K562 (cell line): ENCODE results near the gene RARS1. TPM values are rescaled to one million over a fixed set of nuclear protein-coding genes. Genes with fewer than 3 reads are reported as not detected.

Experiments used
- ATAC-seq: fragments of 200-7000 bp; cut with Tn5 transposase; 3 replicates; pipeline ENCODE4 v1.9.1; 2020; ENCODE audit warnings: moderate library complexity
- BruUV-seq: library from RNA; stranded (reverse); fragments of 400-500 nt; replicated peaks from 2 replicates; lab custom pipeline; 2021; lab: Mats Ljungman, UMichigan
- CTCF ChIA-PET: fragments of 300-600 bp; formaldehyde crosslinking; extraction: SDS; loops from one replicate; lab custom pipeline; 2021; ENCODE audit warnings: low intra/inter-chr PET ratio; lab: Yijun Ruan, JAX
- POLR2A ChIA-PET: fragments of 300-600, 350-650 bp; sonication (Branson Sonifier 250); formaldehyde crosslinking; extraction: SDS; loops from one replicate; lab custom pipeline; 2021; ENCODE audit warnings: antibody characterized with exemption, inconsistent platforms; lab: Yijun Ruan, JAX
- DNase-seq, 4 experiments: peaks; one replicate each; pipeline versions ENCODE4 v3.0.0 to v3.0.0-alpha.2; 2011 to 2018; ENCODE audit warnings: low spot score in 3 of 4, mixed read lengths in 3 of 4; ENCODE audit errors: extremely low read depth in 1 of 4
- FAIRE-seq: peaks from 2 replicates; lab custom pipeline; 2011; peaks lifted over from hg19 to GRCh38; lab: Jason Lieb, UNC
- H2AFZ ChIP-seq: 2 replicates; pipeline ENCODE4 v1.6.0; 2011; ENCODE audit warnings: low read depth, low read length, control low read depth, inconsistent platforms
- H3K27ac ChIP-seq: fragments of 200-600 bp; 3 replicates; pipeline ENCODE4 v1.8.0; 2011; ENCODE audit warnings: low read depth, mild to moderate bottlenecking, control low read depth, inconsistent platforms, low read length, moderate library complexity, mixed read lengths; ENCODE audit errors: extremely low read depth
- H3K27me3 ChIP-seq, 2 experiments: fragments of 300-600 bp in 1 of 2; 2 replicates in 1 of 2; 3 replicates in 1 of 2; pipeline versions ENCODE4 v1.6.0 to v1.8.0; 2011; ENCODE audit warnings: inconsistent platforms in 2 of 2, low read length in 2 of 2, mild to moderate bottlenecking in 1 of 2, mixed read lengths in 1 of 2, moderate library complexity in 1 of 2; ENCODE audit not compliant: control insufficient read depth in 2 of 2, insufficient read depth in 2 of 2
- H3K36me3 ChIP-seq: fragments of 300-600 bp; 3 replicates; pipeline ENCODE4 v1.8.0; 2011; ENCODE audit warnings: mild to moderate bottlenecking, low read length, inconsistent platforms; ENCODE audit not compliant: control insufficient read depth, insufficient read depth
- H3K4me1 ChIP-seq, 2 experiments: fragments of 200-600 bp in 1 of 2; replicated peaks in 1 of 2; 2 replicates in 1 of 2; 3 replicates in 1 of 2; pipeline versions ENCODE4 v1.5.1 to v1.8.0; 2011; ENCODE audit warnings: inconsistent platforms in 2 of 2, low read length in 2 of 2, mild to moderate bottlenecking in 1 of 2, mixed read lengths in 1 of 2, moderate library complexity in 1 of 2; ENCODE audit not compliant: control insufficient read depth in 2 of 2, insufficient read depth in 2 of 2
- H3K4me2 ChIP-seq: 2 replicates; pipeline ENCODE4 v1.6.1; 2011; ENCODE audit warnings: low read length, control low read depth, inconsistent platforms, mixed read lengths; ENCODE audit not compliant: insufficient read depth
- H3K4me3 ChIP-seq: fragments of 200-600 bp; sonication (generic), shearing (Covaris generic); 2 replicates; pipeline ENCODE4 v1.5.1; 2016; ENCODE audit warnings: control low read depth, inconsistent platforms
- H3K79me2 ChIP-seq: fragments of 200-600 bp; 3 replicates; pipeline ENCODE4 v1.8.0; 2011; ENCODE audit warnings: low read length, inconsistent platforms; ENCODE audit not compliant: control insufficient read depth, insufficient read depth
- H3K9ac ChIP-seq, 2 experiments: 2 replicates each; pipeline versions ENCODE4 v1.6.0 to v1.6.1; 2011; ENCODE audit warnings: low read depth in 2 of 2, low read length in 2 of 2, control low read depth in 1 of 2, inconsistent platforms in 1 of 2, mild to moderate bottlenecking in 1 of 2, mixed read lengths in 1 of 2; ENCODE audit not compliant: insufficient read depth in 1 of 2
- H3K9me1 ChIP-seq: one replicate; pipeline ENCODE4 v1.6.0; 2011; ENCODE audit warnings: inconsistent platforms, mild to moderate bottlenecking, low read length, moderate library complexity; ENCODE audit not compliant: control insufficient read depth, insufficient read depth
- H3K9me3 ChIP-seq: replicated peaks from 2 replicates; pipeline ENCODE4 v1.5.1; 2011; ENCODE audit warnings: low read depth, low read length, inconsistent platforms; ENCODE audit not compliant: control insufficient read depth, insufficient read depth
- H4K20me1 ChIP-seq: replicated peaks from 2 replicates; pipeline ENCODE4 v1.6.1; 2011; ENCODE audit warnings: low read length, inconsistent platforms, mixed read lengths; ENCODE audit not compliant: control insufficient read depth, insufficient read depth
- ARID1B ChIP-seq: fragments of 450-650 bp; IDR thresholded peaks from 2 replicates; pipeline ENCODE4 v1.6.1; 2016; ENCODE audit warnings: antibody characterized with exemption, mild to moderate bottlenecking, inconsistent platforms
- ATF3 ChIP-seq, 2 experiments: fragments of 450-650 bp in 1 of 2; sonication (generic) in 1 of 2; formaldehyde crosslinking in 1 of 2; IDR thresholded peaks in 1 of 2; conservative IDR thresholded peaks in 1 of 2; 2 replicates each; pipeline versions ENCODE4 v1.6.1 to v1.8.1; 2016 to 2023; ENCODE audit warnings: mild to moderate bottlenecking in 2 of 2, moderate library complexity in 2 of 2, inconsistent platforms in 1 of 2, missing genetic modification reagents in 1 of 2
- CREBBP ChIP-seq: IDR thresholded peaks from one replicate; pipeline ENCODE4 v1.6.1; 2012; ENCODE audit warnings: low read depth, mild to moderate bottlenecking, control low read depth, inconsistent platforms, low read length
- HDAC8 ChIP-seq: fragments of 450-650 bp; IDR thresholded peaks from 2 replicates; pipeline ENCODE4 v1.6.1; 2016; ENCODE audit warnings: mild to moderate bottlenecking, missing genetic modification characterization, moderate library complexity, missing compliant biosample characterization
- MAZ ChIP-seq, 2 experiments: fragments of 450-650 bp in 1 of 2; sonication (generic) in 1 of 2; formaldehyde crosslinking; IDR thresholded peaks in 1 of 2; conservative IDR thresholded peaks in 1 of 2; 2 replicates each; pipeline versions ENCODE4 v1.4.0 to v1.5.0; 2020; ENCODE audit warnings: mild to moderate bottlenecking in 1 of 2, missing genetic modification reagents in 1 of 2
- MYC ChIP-seq, 2 experiments: fragments of 250-450 bp in 1 of 2; sonication (Bioruptor Pico) in 1 of 2; IDR thresholded peaks; 2 replicates each; pipeline versions ENCODE4 v1.5.1 to v1.6.1; 2012 to 2021; ENCODE audit warnings: low read depth in 2 of 2, borderline replicate concordance in 1 of 2, improper control_type of control experiment in 1 of 2, low read length in 1 of 2, mild to moderate bottlenecking in 1 of 2, moderate library complexity in 1 of 2
- PHB ChIP-seq: fragments of 250-450 bp; sonication (Bioruptor Pico); IDR thresholded peaks from 2 replicates; pipeline ENCODE4 v1.5.0; 2021
- POLR2AphosphoS2 ChIP-seq: IDR thresholded peaks from 2 replicates; pipeline ENCODE4 v1.6.1; 2012; ENCODE audit warnings: low read length, improper control_type of control experiment
- RAD21 ChIP-seq, 2 experiments: fragments of 250-450 bp in 1 of 2; fragments of 450-650 bp in 1 of 2; sonication (Bioruptor Pico) in 1 of 2; formaldehyde crosslinking in 1 of 2; IDR thresholded peaks in 1 of 2; conservative IDR thresholded peaks in 1 of 2; 2 replicates each; pipeline versions ENCODE4 v1.4.0 to v1.8.0; 2020 to 2022; ENCODE audit warnings: mild to moderate bottlenecking in 2 of 2, moderate library complexity in 1 of 2
- SIRT6 ChIP-seq: IDR thresholded peaks from one replicate; pipeline ENCODE4 v1.6.1; 2012; ENCODE audit warnings: low read depth, mild to moderate bottlenecking, control low read depth, inconsistent platforms, low read length, moderate library complexity
- SRSF1 ChIP-seq: fragments of 200-400 bp; formaldehyde crosslinking; IDR thresholded peaks from 2 replicates; pipeline ENCODE4 v1.6.1; 2017; ENCODE audit warnings: mild to moderate bottlenecking, low read depth, low read length, moderate library complexity
- ZNF511 ChIP-seq: sonication (generic); formaldehyde crosslinking; IDR thresholded peaks from 2 replicates; pipeline ENCODE4 v1.8.0; 2022; ENCODE audit warnings: mild to moderate bottlenecking, missing genetic modification reagents
- ZNF639 ChIP-seq, 2 experiments: fragments of 200-800 bp in 1 of 2; sonication (Bioruptor generic) in 1 of 2; sonication (generic) in 1 of 2; formaldehyde crosslinking in 1 of 2; IDR thresholded peaks in 1 of 2; conservative IDR thresholded peaks in 1 of 2; 2 replicates each; pipeline versions ENCODE4 v1.5.0 to v1.6.1; 2016 to 2020; ENCODE audit warnings: missing compliant biosample characterization in 1 of 2, missing genetic modification characterization in 1 of 2, missing genetic modification reagents in 1 of 2
- WGBS: fragments of 100-300 bp; shearing (Covaris generic); methylation state at CpG from one replicate; pipeline ENCODE4 v1.1.6; 2016; ENCODE audit warnings: low coverage, mixed read lengths; ENCODE audit not compliant: insufficient coverage; ENCODE audit errors: missing lambda C conversion rate; 5-methylcytosine and 5-hydroxymethylcytosine counted together
- in situ Hi-C: fragments of 300-500 bp; cut with MboI; formaldehyde crosslinking; loops from 4 replicates; pipeline ENCODE4 v1.15.0; 2018; ENCODE audit warnings: inconsistent platforms, mixed read lengths
- intact Hi-C: fragments of 100-400 bp; cut with micrococcal nuclease; formaldehyde crosslinking; loops from 2 replicates; pipeline ENCODE4 v1.14.2; 2022
- polyA plus RNA-seq, 8 experiments: library from polyadenylated mRNA; depleted of rRNA in 4 of 8; stranded (reverse) in 5 of 8; unstranded in 3 of 8; fragments of >200 nt; fragmentation: Nextera tagmentation in 2 of 8; fragmentation: Illumina TruSeq in 1 of 8; extraction: Ambion mirVana in 2 of 8; extraction: Trizol in 1 of 8; gene quantifications; 2 replicates each; pipeline versions ENCODE4 v1.2.1 to v1.2.3, GENCODE V29; 2011 to 2014; ENCODE audit warnings: inconsistent platforms in 1 of 8, missing spikeins in 1 of 8
- total RNA-seq, 7 experiments: library from RNA; depleted of rRNA in 6 of 7; stranded (reverse); fragments of >200 nt in 6 of 7; fragmentation: Illumina TruSeq in 2 of 7; extraction: Trizol in 2 of 7; gene quantifications; 2 replicates each; pipeline versions ENCODE4 v1.2.1 to v1.2.3, GENCODE V29; 2011 to 2021; ENCODE audit warnings: low replicate concordance in 1 of 7
- TF ChIP-seq, protein P1 (sequence below): sonication (generic); formaldehyde crosslinking; IDR thresholded peaks from 2 replicates; pipeline ENCODE4 v1.9.0; 2022; ENCODE audit warnings: mild to moderate bottlenecking, missing genetic modification reagents
- TF ChIP-seq, protein P2 (sequence below): fragments of 450-650 bp; formaldehyde crosslinking; IDR thresholded peaks from 2 replicates; pipeline ENCODE4 v1.4.0; 2020; ENCODE audit warnings: mild to moderate bottlenecking, moderate library complexity

Gene RARS1
- total and polyA plus RNA-seq, 9 of the 15 experiments (the other 6 are each of a cell fraction or from before 2014, with no cell fraction given), result 109 to 196 (median 139) TPM

DNA sequence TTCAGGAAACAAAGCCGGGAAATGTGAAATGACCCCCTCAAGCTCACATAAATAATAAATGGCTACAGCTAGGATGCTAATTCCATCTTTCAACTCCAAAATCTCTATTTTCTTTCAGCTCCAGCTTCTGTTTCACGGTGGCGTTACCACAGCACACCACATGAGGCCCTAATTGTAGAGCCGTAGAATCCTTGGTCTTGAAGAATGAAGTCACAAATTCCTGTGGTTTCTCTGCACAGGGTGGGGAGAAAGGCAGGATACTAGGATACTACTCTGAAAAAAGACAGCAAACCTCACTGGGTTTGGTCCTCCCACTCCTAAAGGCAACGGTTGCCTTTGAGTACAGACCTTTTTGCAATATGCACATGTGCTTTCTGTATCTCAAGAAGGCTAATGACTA lies 13.9 kb upstream of the RARS1 start:
- POLR2A ChIA-PET, result interaction anchor here (0.7 kb wide), 1 partner anchor 177 kb away, joined by 3 read pairs; no protein-coding TSS in a partner anchor
- Histone ChIP-seq H3K27me3 (peaks cover 22 to 50% of the 10 kb centered on the region in 2 experiments), H3K36me3 (no peaks in the 10 kb centered on the region), H3K4me2 (no peak overlapping the region), H3K79me2 (no peaks in the 10 kb centered on the region), H3K9ac (no peak overlapping the region), H3K9me1 (no peaks in the 10 kb centered on the region), H4K20me1 (no peaks in the 10 kb centered on the region), H3K4me3 (no peak overlapping the region), H2AFZ (no peak overlapping the region), H3K4me1 (peaks cover 0 to 3% of the 10 kb centered on the region in 2 experiments; a peak in 1 of 5 replicates), H3K9me3 (no peaks in the 10 kb centered on the region), H3K27ac (no peak overlapping the region)
- CTCF ChIA-PET, result no interaction called here
- ATAC-seq (peak; percentile 76), FAIRE-seq (peak; percentile 6), DNase-seq (peak in 2 of 4 experiments; percentile 18 to 23)
- BruUV-seq, result no TSS peak
- intact Hi-C loops, result no loop called here
- WGBS, result 2% methylated on average over 5 of the region's 5 CpGs
- in situ Hi-C loops, result no loop called here
- TF ChIP-seq ZNF639 (CRISPR knock-in tag; conservative IDR thresholded peaks at IDR 0.05 in 1 of 2, IDR thresholded peaks at IDR 0.05 in 1 of 2) (no peak), ZNF511 (CRISPR knock-in tag) (no peak), PHB (CRISPR knock-in tag) (no peak), ATF3 (IDR thresholded peaks at IDR 0.05) (no peak), ATF3 (CRISPR knock-in tag; conservative IDR thresholded peaks at IDR 0.05) (no peak), MYC (IDR thresholded peaks at IDR 0.05; ENCODE audit: low read depth, low read length) (no peak), MYC (CRISPR knock-in tag; IDR thresholded peaks at IDR 0.05; ENCODE audit: borderline replicate concordance, low read depth) (no peak), MAZ (CRISPR knock-in tag; conservative IDR thresholded peaks at IDR 0.05 in 1 of 2, IDR thresholded peaks at IDR 0.05 in 1 of 2) (no peak), SRSF1 (no peak), CREBBP (no peak), ARID1B (no peak), HDAC8 (tag) (no peak), POLR2AphosphoS2 (no peak), SIRT6 (no peak), RAD21 (CRISPR knock-in tag; conservative IDR thresholded peaks at IDR 0.05 in 1 of 2, IDR thresholded peaks at IDR 0.05 in 1 of 2) (peak in 1 of 2 experiments; percentile 43; a peak in 3 of 4 replicates)
- TF ChIP-seq, protein P1, sequence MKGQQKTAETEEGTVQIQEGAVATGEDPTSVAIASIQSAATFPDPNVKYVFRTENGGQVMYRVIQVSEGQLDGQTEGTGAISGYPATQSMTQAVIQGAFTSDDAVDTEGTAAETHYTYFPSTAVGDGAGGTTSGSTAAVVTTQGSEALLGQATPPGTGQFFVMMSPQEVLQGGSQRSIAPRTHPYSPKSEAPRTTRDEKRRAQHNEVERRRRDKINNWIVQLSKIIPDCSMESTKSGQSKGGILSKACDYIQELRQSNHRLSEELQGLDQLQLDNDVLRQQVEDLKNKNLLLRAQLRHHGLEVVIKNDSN, result no peak
- TF ChIP-seq, protein P2, sequence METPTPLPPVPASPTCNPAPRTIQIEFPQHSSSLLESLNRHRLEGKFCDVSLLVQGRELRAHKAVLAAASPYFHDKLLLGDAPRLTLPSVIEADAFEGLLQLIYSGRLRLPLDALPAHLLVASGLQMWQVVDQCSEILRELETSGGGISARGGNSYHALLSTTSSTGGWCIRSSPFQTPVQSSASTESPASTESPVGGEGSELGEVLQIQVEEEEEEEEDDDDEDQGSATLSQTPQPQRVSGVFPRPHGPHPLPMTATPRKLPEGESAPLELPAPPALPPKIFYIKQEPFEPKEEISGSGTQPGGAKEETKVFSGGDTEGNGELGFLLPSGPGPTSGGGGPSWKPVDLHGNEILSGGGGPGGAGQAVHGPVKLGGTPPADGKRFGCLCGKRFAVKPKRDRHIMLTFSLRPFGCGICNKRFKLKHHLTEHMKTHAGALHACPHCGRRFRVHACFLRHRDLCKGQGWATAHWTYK (CRISPR knock-in tag), result no peak
